Measurements from ENCODE around the gene CCN6. TPM values are rescaled to one million over a fixed set of nuclear protein-coding genes. Genes with fewer than 3 reads are reported as not detected.

CCN6 gene
- total and polyA plus RNA-seq, 2 donors (not counting 1 experiment from before 2014, with no cell fraction given), result 0.49 TPM; not detected in 1

DNA sequence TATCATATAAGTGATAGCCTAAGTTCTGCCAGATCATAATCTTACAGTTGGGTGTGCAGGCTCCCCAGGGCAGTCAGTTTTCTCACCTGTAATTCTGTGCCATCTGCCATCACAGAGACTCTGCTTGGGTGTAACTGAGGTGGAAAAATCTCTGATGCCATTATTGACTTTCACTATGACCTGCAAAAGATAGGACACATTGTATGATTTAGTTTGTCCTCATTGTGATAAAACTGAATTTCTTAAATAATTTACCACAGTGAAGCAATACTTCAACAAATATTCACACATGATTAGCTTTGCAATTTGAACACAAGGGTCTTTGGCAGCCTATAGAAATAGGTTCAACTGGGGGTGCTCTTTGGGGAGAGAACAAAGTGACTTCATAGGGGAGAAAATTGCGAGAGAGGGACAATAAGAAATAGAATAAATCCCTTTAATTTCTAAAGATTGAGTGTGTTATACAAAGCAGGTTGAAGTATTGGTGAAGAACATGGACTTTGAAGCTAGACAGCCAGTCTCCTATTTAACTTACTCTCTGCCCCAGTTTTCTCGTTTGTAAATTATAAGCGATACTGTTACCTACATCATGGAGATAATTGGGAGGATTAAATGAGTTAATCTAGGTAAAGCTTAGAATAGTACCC is 60.8 kb downstream of the CCN6 start:
- no peaks in the 10 kb centered on the region for H3K9me3 ChIP-seq (ENCODE audit: control insufficient read depth, insufficient read depth, low read depth, low read length)
- H4K20me1 ChIP-seq (ENCODE audit: control insufficient read depth, extremely low read depth, insufficient read depth, low read length), result no peaks in the 10 kb centered on the region
- H3K79me2 ChIP-seq (ENCODE audit: control insufficient read depth, insufficient read depth, low read length), result no peaks in the 10 kb centered on the region
- no peak overlapping the region for H2AFZ ChIP-seq (ENCODE audit: low read length)
- H3K4me1 ChIP-seq (ENCODE audit: control insufficient read depth, extremely low read depth, insufficient read depth, low read length), result no peaks in the 10 kb centered on the region
- peaks cover 23% of the 10 kb centered on the region for H3K36me3 ChIP-seq (ENCODE audit: control insufficient read depth, insufficient read depth, low read length)
- DNase-seq (ENCODE audit: low read depth in 2 of 2), result no peak
- H3K9ac ChIP-seq (ENCODE audit: insufficient read depth, low read length), result no peak overlapping the region
- H3K4me2 ChIP-seq (ENCODE audit: extremely low read depth, insufficient read depth, low read length), result no peak overlapping the region
- TF ChIP-seq EZH2 (IDR thresholded peaks at IDR 0.05; ENCODE audit: low read length, missing control alignments), result no peak
- TF ChIP-seq, protein P1, sequence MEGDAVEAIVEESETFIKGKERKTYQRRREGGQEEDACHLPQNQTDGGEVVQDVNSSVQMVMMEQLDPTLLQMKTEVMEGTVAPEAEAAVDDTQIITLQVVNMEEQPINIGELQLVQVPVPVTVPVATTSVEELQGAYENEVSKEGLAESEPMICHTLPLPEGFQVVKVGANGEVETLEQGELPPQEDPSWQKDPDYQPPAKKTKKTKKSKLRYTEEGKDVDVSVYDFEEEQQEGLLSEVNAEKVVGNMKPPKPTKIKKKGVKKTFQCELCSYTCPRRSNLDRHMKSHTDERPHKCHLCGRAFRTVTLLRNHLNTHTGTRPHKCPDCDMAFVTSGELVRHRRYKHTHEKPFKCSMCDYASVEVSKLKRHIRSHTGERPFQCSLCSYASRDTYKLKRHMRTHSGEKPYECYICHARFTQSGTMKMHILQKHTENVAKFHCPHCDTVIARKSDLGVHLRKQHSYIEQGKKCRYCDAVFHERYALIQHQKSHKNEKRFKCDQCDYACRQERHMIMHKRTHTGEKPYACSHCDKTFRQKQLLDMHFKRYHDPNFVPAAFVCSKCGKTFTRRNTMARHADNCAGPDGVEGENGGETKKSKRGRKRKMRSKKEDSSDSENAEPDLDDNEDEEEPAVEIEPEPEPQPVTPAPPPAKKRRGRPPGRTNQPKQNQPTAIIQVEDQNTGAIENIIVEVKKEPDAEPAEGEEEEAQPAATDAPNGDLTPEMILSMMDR (conservative IDR thresholded peaks at IDR 0.05 in 1 of 2, IDR thresholded peaks at IDR 0.05 in 1 of 2; ENCODE audit: low read depth in 1 of 2, low read length in 2 of 2), result no peak
- no peak overlapping the region for H3K4me3 ChIP-seq (replicated peaks in 1 of 4; ENCODE audit: control extremely low read depth in 1 of 4, insufficient read depth in 1 of 4, low read depth in 3 of 4, low read length in 4 of 4)
- H3K27me3 ChIP-seq (ENCODE audit: control insufficient read depth, insufficient read depth, low read length), result no peaks in the 10 kb centered on the region
- no peak overlapping the region for H3K27ac ChIP-seq (ENCODE audit: insufficient read depth, low read length)

DNA sequence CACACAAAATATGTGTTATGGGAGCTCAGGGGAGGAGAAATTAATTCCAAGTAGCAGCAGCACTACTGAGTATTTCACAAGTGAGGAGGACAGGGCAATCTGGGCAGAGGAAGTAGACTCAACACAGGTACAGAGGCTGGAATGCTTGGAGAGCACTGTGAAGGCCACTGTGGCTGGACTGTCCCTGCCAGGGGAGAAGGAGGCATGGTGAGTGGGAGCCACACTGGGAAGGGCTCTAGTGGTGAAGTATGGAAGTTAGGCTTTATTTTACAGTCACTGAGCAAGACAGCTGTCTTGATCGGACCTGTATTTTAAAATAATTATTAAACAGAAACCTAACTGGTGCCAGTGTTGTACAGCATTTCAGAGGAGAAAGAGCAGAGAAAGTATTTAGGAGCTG is 62.3 kb downstream of the CCN6 start:
- Histone ChIP-seq H2AFZ (ENCODE audit: low read length) (no peak overlapping the region), H3K27ac (ENCODE audit: insufficient read depth, low read length) (no peak overlapping the region), H3K4me1 (ENCODE audit: control insufficient read depth, extremely low read depth, insufficient read depth, low read length) (no peaks in the 10 kb centered on the region), H4K20me1 (ENCODE audit: control insufficient read depth, extremely low read depth, insufficient read depth, low read length) (no peaks in the 10 kb centered on the region), H3K9me3 (ENCODE audit: control insufficient read depth, insufficient read depth, low read depth, low read length) (no peaks in the 10 kb centered on the region), H3K79me2 (ENCODE audit: control insufficient read depth, insufficient read depth, low read length) (no peaks in the 10 kb centered on the region), H3K27me3 (ENCODE audit: control insufficient read depth, insufficient read depth, low read length) (no peaks in the 10 kb centered on the region), H3K36me3 (ENCODE audit: control insufficient read depth, insufficient read depth, low read length) (peaks cover 24% of the 10 kb centered on the region), H3K4me3 (replicated peaks in 1 of 4; ENCODE audit: control extremely low read depth in 1 of 4, insufficient read depth in 1 of 4, low read depth in 3 of 4, low read length in 4 of 4) (no peak overlapping the region), H3K9ac (ENCODE audit: insufficient read depth, low read length) (no peak overlapping the region), H3K4me2 (ENCODE audit: extremely low read depth, insufficient read depth, low read length) (no peak overlapping the region)
- no peak for DNase-seq (ENCODE audit: low read depth in 2 of 2)
- TF ChIP-seq, protein P1 (conservative IDR thresholded peaks at IDR 0.05 in 1 of 2, IDR thresholded peaks at IDR 0.05 in 1 of 2; ENCODE audit: low read depth in 1 of 2, low read length in 2 of 2), result no peak
- no peak for TF ChIP-seq EZH2 (IDR thresholded peaks at IDR 0.05; ENCODE audit: low read length, missing control alignments)

DNA sequence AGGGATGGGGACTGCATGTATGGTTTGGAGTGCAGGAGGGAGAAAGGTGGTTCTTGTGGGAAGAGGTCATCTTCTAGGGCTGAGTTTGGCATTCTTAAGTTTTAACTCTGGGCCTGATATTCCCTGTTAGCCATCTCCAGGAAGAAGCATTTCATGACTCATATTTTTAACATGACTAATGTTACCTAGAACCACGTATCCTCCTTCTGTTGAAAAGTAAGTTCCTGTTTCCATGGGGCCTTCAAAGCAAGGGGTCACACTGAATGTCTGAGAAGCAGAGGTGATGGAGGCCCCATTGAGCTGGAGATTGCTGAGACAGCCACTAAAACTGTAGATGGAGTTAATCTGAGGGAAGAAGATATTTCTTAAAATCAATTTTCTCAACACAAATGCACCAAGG is 63.6 kb downstream of the CCN6 start:
- no peak overlapping the region for H3K9ac ChIP-seq (ENCODE audit: insufficient read depth, low read length)
- DNase-seq (ENCODE audit: low read depth in 2 of 2), result peak in 1 of 2 donors; percentile 76
- no peak for TF ChIP-seq EZH2 (IDR thresholded peaks at IDR 0.05; ENCODE audit: low read length, missing control alignments)
- TF ChIP-seq, protein P1 (conservative IDR thresholded peaks at IDR 0.05 in 1 of 2, IDR thresholded peaks at IDR 0.05 in 1 of 2; ENCODE audit: low read depth in 1 of 2, low read length in 2 of 2), result no peak
- no peaks in the 10 kb centered on the region for H4K20me1 ChIP-seq (ENCODE audit: control insufficient read depth, extremely low read depth, insufficient read depth, low read length)
- no peaks in the 10 kb centered on the region for H3K9me3 ChIP-seq (ENCODE audit: control insufficient read depth, insufficient read depth, low read depth, low read length)
- H3K27me3 ChIP-seq (ENCODE audit: control insufficient read depth, insufficient read depth, low read length), result no peaks in the 10 kb centered on the region
- H2AFZ ChIP-seq (ENCODE audit: low read length), result no peak overlapping the region
- H3K4me3 ChIP-seq (replicated peaks in 1 of 4; ENCODE audit: control extremely low read depth in 1 of 4, insufficient read depth in 1 of 4, low read depth in 3 of 4, low read length in 4 of 4), result no peak overlapping the region
- H3K4me1 ChIP-seq (ENCODE audit: control insufficient read depth, extremely low read depth, insufficient read depth, low read length), result no peaks in the 10 kb centered on the region
- peaks cover 22% of the 10 kb centered on the region for H3K36me3 ChIP-seq (ENCODE audit: control insufficient read depth, insufficient read depth, low read length)
- H3K27ac ChIP-seq (ENCODE audit: insufficient read depth, low read length), result no peak overlapping the region
- H3K79me2 ChIP-seq (ENCODE audit: control insufficient read depth, insufficient read depth, low read length), result no peaks in the 10 kb centered on the region
- no peak overlapping the region for H3K4me2 ChIP-seq (ENCODE audit: extremely low read depth, insufficient read depth, low read length)
